WTC11 (cell line): ENCODE data around the gene IL5.

Experiments
- CREM ChIP-seq: sonication (generic); formaldehyde crosslinking; IDR thresholded peaks from 2 replicates; pipeline ENCODE4 v1.8.1; 2022; ENCODE audit warnings: mild to moderate bottlenecking, missing genetic modification reagents, moderate library complexity
- CTCF ChIP-seq: fragments of 200-600 bp; IDR thresholded peaks from 2 replicates; pipeline ENCODE4 v1.8.0; 2022; ENCODE audit warnings: antibody characterized with exemption
- MXD4 ChIP-seq: fragments of 250-450 bp; sonication (Bioruptor Pico); IDR thresholded peaks from 2 replicates; pipeline ENCODE4 v1.8.0; 2021; ENCODE audit warnings: mild to moderate bottlenecking, moderate library complexity, borderline replicate concordance
- NFYB ChIP-seq: sonication (generic); formaldehyde crosslinking; conservative IDR thresholded peaks from 2 replicates; pipeline ENCODE4 v1.8.0; 2022; ENCODE audit warnings: low read depth, missing genetic modification reagents
- SMAD4 ChIP-seq: sonication (generic); formaldehyde crosslinking; IDR thresholded peaks from 2 replicates; pipeline ENCODE4 v1.8.0; 2022; ENCODE audit warnings: mild to moderate bottlenecking, missing genetic modification reagents
- SP1 ChIP-seq: sonication (generic); formaldehyde crosslinking; conservative IDR thresholded peaks from 2 replicates; pipeline ENCODE4 v1.8.1; 2022; ENCODE audit warnings: missing genetic modification reagents

GRCh38 chr5:132492386-132493125, 50.8 kb downstream of the IL5 start:
- TF ChIP-seq SMAD4 (CRISPR knock-in tag) (no peak), CREM (no peak), MXD4 (CRISPR knock-in tag) (no peak), NFYB (no peak), CTCF (no peak), SP1 (CRISPR knock-in tag) (no peak)
